SU-DHL-6 (cell line): ENCODE data around the gene EPHA5.

Experiments used
- H2AFZ ChIP-seq: fragments of 200-600 bp; sonication (generic); 2 replicates; pipeline ENCODE4 v1.6.1; 2014; ENCODE audit warnings: low read depth, mild to moderate bottlenecking, moderate library complexity, mixed read lengths, antibody characterized with exemption, low read length; ENCODE audit not compliant: severe bottlenecking
- H3F3A ChIP-seq: fragments of 200-600 bp; shearing (Covaris generic); 2 replicates; pipeline ENCODE4 v1.6.0; 2016; ENCODE audit warnings: antibody characterized with exemption, mild to moderate bottlenecking; ENCODE audit not compliant: insufficient read depth
- H3K27ac ChIP-seq: fragments of 200-600 bp; sonication (generic); 2 replicates; pipeline ENCODE4 v1.5.1; 2016; ENCODE audit warnings: low read depth, mild to moderate bottlenecking, low read length, moderate library complexity, mixed read lengths
- H3K27me3 ChIP-seq: fragments of 200-600 bp; sonication (generic), shearing (Covaris generic); 2 replicates; pipeline ENCODE4 v1.6.0; 2014; ENCODE audit warnings: mild to moderate bottlenecking, low read length
- H3K36me3 ChIP-seq: fragments of 200-600 bp; sonication (generic); 2 replicates; pipeline ENCODE4 v1.6.1; 2014; ENCODE audit warnings: mild to moderate bottlenecking, low read length, mixed read lengths
- H3K4me2 ChIP-seq: fragments of 300-600, 200-600 bp; shearing (Covaris generic), sonication (generic); 2 replicates; pipeline ENCODE4 v1.6.0; 2014; ENCODE audit warnings: low read length, low read depth, mild to moderate bottlenecking; ENCODE audit not compliant: poor library complexity, severe bottlenecking
- H3K4me3 ChIP-seq: fragments of 200-600 bp; sonication (generic); 2 replicates; pipeline ENCODE4 v1.5.1; 2014; ENCODE audit warnings: antibody characterized with exemption, low read length, mild to moderate bottlenecking, mixed read lengths; ENCODE audit not compliant: insufficient read depth, poor library complexity, severe bottlenecking
- H3K79me2 ChIP-seq: fragments of 200-600 bp; sonication (generic); 2 replicates; pipeline ENCODE4 v1.6.1; 2014; ENCODE audit warnings: mild to moderate bottlenecking, low read length, moderate library complexity; ENCODE audit not compliant: insufficient read depth
- H3K9ac ChIP-seq: fragments of 200-600 bp; sonication (generic); 2 replicates; pipeline ENCODE4 v1.7.0; 2014; ENCODE audit warnings: mild to moderate bottlenecking, low read length
- H3K9me2 ChIP-seq: fragments of 200-600 bp; sonication (generic); replicated peaks from 2 replicates; pipeline ENCODE4 v1.6.1; 2014; ENCODE audit warnings: low read length; ENCODE audit not compliant: insufficient read depth
- H3K9me3 ChIP-seq: fragments of 200-600 bp; sonication (generic); 2 replicates; pipeline ENCODE4 v1.6.1; 2014; ENCODE audit warnings: low read length, mixed read lengths; ENCODE audit not compliant: insufficient read depth
- H4K20me1 ChIP-seq: fragments of 200-600 bp; sonication (generic); 2 replicates; pipeline ENCODE4 v1.6.1; 2014; ENCODE audit warnings: low read depth, mild to moderate bottlenecking, antibody characterized with exemption, low read length, moderate library complexity, mixed read lengths
- EZH2phosphoT487 ChIP-seq: fragments of 200-600 bp; sonication (generic), shearing (Covaris generic); conservative IDR thresholded peaks from 2 replicates; pipeline ENCODE4 v1.6.1; 2018; ENCODE audit warnings: mild to moderate bottlenecking, antibody characterized with exemption, low read length, moderate library complexity, mixed read lengths
- TF ChIP-seq, protein P1 (sequence below): fragments of 200-600 bp; sonication (generic); IDR thresholded peaks from one replicate; pipeline ENCODE4 v1.5.1; 2017; ENCODE audit warnings: antibody characterized with exemption, mild to moderate bottlenecking, low read length, moderate library complexity; ENCODE audit not compliant: insufficient read depth, poor library complexity, severe bottlenecking

Gene EPHA5

GRCh38 chr4:65467068-65467680 lies 203.1 kb downstream of the EPHA5 start:
- no peak overlapping the region for H3K27ac ChIP-seq
- H3K4me3 ChIP-seq: no peak overlapping the region
- no peaks in the 10 kb centered on the region for H3K9me3 ChIP-seq
- H4K20me1 ChIP-seq: no peaks in the 10 kb centered on the region
- no peak overlapping the region for H2AFZ ChIP-seq
- H3K79me2 ChIP-seq: no peaks in the 10 kb centered on the region
- no peaks in the 10 kb centered on the region for H3K36me3 ChIP-seq
- TF ChIP-seq EZH2phosphoT487: no peak
- TF ChIP-seq, protein P1, sequence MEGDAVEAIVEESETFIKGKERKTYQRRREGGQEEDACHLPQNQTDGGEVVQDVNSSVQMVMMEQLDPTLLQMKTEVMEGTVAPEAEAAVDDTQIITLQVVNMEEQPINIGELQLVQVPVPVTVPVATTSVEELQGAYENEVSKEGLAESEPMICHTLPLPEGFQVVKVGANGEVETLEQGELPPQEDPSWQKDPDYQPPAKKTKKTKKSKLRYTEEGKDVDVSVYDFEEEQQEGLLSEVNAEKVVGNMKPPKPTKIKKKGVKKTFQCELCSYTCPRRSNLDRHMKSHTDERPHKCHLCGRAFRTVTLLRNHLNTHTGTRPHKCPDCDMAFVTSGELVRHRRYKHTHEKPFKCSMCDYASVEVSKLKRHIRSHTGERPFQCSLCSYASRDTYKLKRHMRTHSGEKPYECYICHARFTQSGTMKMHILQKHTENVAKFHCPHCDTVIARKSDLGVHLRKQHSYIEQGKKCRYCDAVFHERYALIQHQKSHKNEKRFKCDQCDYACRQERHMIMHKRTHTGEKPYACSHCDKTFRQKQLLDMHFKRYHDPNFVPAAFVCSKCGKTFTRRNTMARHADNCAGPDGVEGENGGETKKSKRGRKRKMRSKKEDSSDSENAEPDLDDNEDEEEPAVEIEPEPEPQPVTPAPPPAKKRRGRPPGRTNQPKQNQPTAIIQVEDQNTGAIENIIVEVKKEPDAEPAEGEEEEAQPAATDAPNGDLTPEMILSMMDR: no peak
- H3K4me2 ChIP-seq: no peak overlapping the region
- H3K9me2 ChIP-seq: no peaks in the 10 kb centered on the region
- H3K27me3 ChIP-seq: no peaks in the 10 kb centered on the region
- no peaks in the 10 kb centered on the region for H3F3A ChIP-seq
- no peak overlapping the region for H3K9ac ChIP-seq

DNA sequence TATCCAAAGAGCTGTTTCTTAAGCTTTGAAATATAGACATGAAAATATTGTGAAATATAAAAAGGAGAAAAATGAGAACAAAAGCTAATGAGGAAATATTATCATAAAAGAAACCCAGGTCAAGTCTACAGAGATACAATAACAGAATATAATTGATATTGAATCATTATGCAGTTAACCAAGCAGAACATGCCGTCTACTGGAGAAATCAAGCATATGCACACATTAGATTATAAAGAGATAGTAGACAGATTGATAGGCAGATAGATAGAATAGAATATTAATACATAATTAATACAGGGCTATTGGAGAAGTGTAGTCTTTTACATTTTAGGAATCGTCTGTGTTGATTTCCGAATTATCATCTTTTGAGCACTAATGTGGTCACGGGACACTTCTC lies 208.5 kb downstream of the EPHA5 start:
- Histone ChIP-seq H4K20me1 (no peaks in the 10 kb centered on the region), H3K9me3 (no peaks in the 10 kb centered on the region), H3K36me3 (no peaks in the 10 kb centered on the region), H3K27me3 (no peaks in the 10 kb centered on the region), H3K4me3 (no peak overlapping the region), H3K9me2 (no peaks in the 10 kb centered on the region), H3K4me2 (no peak overlapping the region), H3F3A (no peaks in the 10 kb centered on the region), H2AFZ (no peak overlapping the region), H3K27ac (no peak overlapping the region), H3K9ac (no peak overlapping the region), H3K79me2 (no peaks in the 10 kb centered on the region)
- TF ChIP-seq EZH2phosphoT487: no peak
- TF ChIP-seq, protein P1: no peak

GRCh38 chr4:65457011-65457410 lies 213.3 kb downstream of the EPHA5 start:
- no peaks in the 10 kb centered on the region for H3F3A ChIP-seq
- H3K36me3 ChIP-seq: no peaks in the 10 kb centered on the region
- H3K4me3 ChIP-seq: no peak overlapping the region
- no peaks in the 10 kb centered on the region for H3K9me3 ChIP-seq
- H3K9me2 ChIP-seq: no peaks in the 10 kb centered on the region
- no peaks in the 10 kb centered on the region for H4K20me1 ChIP-seq
- TF ChIP-seq, protein P1: no peak
- TF ChIP-seq EZH2phosphoT487: no peak
- no peak overlapping the region for H3K27ac ChIP-seq
- no peaks in the 10 kb centered on the region for H3K27me3 ChIP-seq
- H2AFZ ChIP-seq: no peak overlapping the region
- H3K79me2 ChIP-seq: no peaks in the 10 kb centered on the region
- H3K9ac ChIP-seq: no peak overlapping the region
- no peak overlapping the region for H3K4me2 ChIP-seq
